ENCODE data around the gene DSG4. TPM values are rescaled to one million over a fixed set of nuclear protein-coding genes. Genes with fewer than 3 reads are reported as not detected.

Gene DSG4
- total RNA-seq, 1 donor from 2014 or later: not detected

GRCh38 chr18:31420524-31420923 lies 43.9 kb downstream of the DSG4 start:
- Histone ChIP-seq H3K36me3 (ENCODE audit: control insufficient read depth, insufficient read depth, low read length) (no peaks in the 10 kb centered on the region), H3K27me3 (ENCODE audit: control insufficient read depth, insufficient read depth, low read length) (no peaks in the 10 kb centered on the region), H3K4me3 (ENCODE audit: low read depth, low read length) (no peak overlapping the region)
- no peak for TF ChIP-seq CTCF (IDR thresholded peaks at IDR 0.05; ENCODE audit: insufficient read depth, low read length, poor library complexity, severe bottlenecking)
- no peak for DNase-seq (ENCODE audit: low read depth)

- no peaks in the 10 kb centered on the region for H3K27me3 ChIP-seq (ENCODE audit: control insufficient read depth, insufficient read depth, low read length)
- peak; percentile 26 for DNase-seq (ENCODE audit: low read depth)
- peak; percentile 89 for TF ChIP-seq CTCF (IDR thresholded peaks at IDR 0.05; ENCODE audit: insufficient read depth, low read length, poor library complexity, severe bottlenecking)
- H3K36me3 ChIP-seq (ENCODE audit: control insufficient read depth, insufficient read depth, low read length): no peaks in the 10 kb centered on the region
- no peak overlapping the region for H3K4me3 ChIP-seq (ENCODE audit: low read depth, low read length)
Observed at GRCh38 chr18:31424383-31424988, 47.9 kb downstream of the DSG4 start.

GRCh38 chr18:31426021-31426420 lies 49.4 kb downstream of the DSG4 start:
- DNase-seq (ENCODE audit: low read depth): no peak
- H3K4me3 ChIP-seq (ENCODE audit: low read depth, low read length): no peak overlapping the region
- no peaks in the 10 kb centered on the region for H3K36me3 ChIP-seq (ENCODE audit: control insufficient read depth, insufficient read depth, low read length)
- no peaks in the 10 kb centered on the region for H3K27me3 ChIP-seq (ENCODE audit: control insufficient read depth, insufficient read depth, low read length)
- no peak for TF ChIP-seq CTCF (IDR thresholded peaks at IDR 0.05; ENCODE audit: insufficient read depth, low read length, poor library complexity, severe bottlenecking)

GRCh38 chr18:31426871-31427406 lies 50.4 kb downstream of the DSG4 start:
- H3K4me3 ChIP-seq (ENCODE audit: low read depth, low read length): no peak overlapping the region
- DNase-seq (ENCODE audit: low read depth): no peak
- no peaks in the 10 kb centered on the region for H3K36me3 ChIP-seq (ENCODE audit: control insufficient read depth, insufficient read depth, low read length)
- no peak for TF ChIP-seq CTCF (IDR thresholded peaks at IDR 0.05; ENCODE audit: insufficient read depth, low read length, poor library complexity, severe bottlenecking)
- H3K27me3 ChIP-seq (ENCODE audit: control insufficient read depth, insufficient read depth, low read length): no peaks in the 10 kb centered on the region

GRCh38 chr18:31428211-31428610 lies 51.6 kb downstream of the DSG4 start:
- no peak for DNase-seq (ENCODE audit: low read depth)
- no peak for TF ChIP-seq CTCF (IDR thresholded peaks at IDR 0.05; ENCODE audit: insufficient read depth, low read length, poor library complexity, severe bottlenecking)
- no peaks in the 10 kb centered on the region for H3K27me3 ChIP-seq (ENCODE audit: control insufficient read depth, insufficient read depth, low read length)
- H3K36me3 ChIP-seq (ENCODE audit: control insufficient read depth, insufficient read depth, low read length): no peaks in the 10 kb centered on the region
- H3K4me3 ChIP-seq (ENCODE audit: low read depth, low read length): no peak overlapping the region

GRCh38 chr18:31429623-31430022 lies 53.0 kb downstream of the DSG4 start:
- TF ChIP-seq CTCF (IDR thresholded peaks at IDR 0.05; ENCODE audit: insufficient read depth, low read length, poor library complexity, severe bottlenecking): no peak
- Histone ChIP-seq H3K4me3 (ENCODE audit: low read depth, low read length) (no peak overlapping the region), H3K36me3 (ENCODE audit: control insufficient read depth, insufficient read depth, low read length) (no peaks in the 10 kb centered on the region), H3K27me3 (ENCODE audit: control insufficient read depth, insufficient read depth, low read length) (no peaks in the 10 kb centered on the region)
- no peak for DNase-seq (ENCODE audit: low read depth)

All from kidney epithelial cell (primary cell).